ENCODE results near the gene SOX11. TPM values are rescaled to one million over a fixed set of nuclear protein-coding genes. Genes with fewer than 3 reads are reported as not detected.
A peak's percentile ranks its signal among the peaks of the same experiment; 100 is the strongest.

Gene SOX11
- total RNA-seq, 1 experiment from 2014 or later, result 24.8 TPM

DNA sequence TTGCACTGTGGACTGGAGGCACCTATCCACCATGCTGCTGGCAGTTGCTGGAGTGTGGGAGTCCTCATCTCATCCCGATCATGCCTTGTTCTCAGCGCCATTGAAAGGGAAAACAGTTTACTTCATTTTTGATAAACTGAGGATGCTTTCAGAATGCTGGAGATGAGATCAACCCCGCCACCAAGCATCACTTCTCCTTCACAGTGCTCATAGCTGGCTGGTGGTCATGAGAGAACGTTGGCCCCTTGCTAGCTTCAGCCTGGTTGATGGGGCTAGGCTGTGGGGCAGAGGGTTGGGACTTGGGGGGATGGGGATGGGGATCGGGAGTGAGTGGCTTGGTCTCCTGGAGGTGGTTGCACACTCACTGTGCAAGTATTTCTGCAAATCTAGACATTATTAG, 30.1 kb downstream of the SOX11 start (continued):
- TF ChIP-seq HMGA2 (CRISPR knock-in tag; IDR thresholded peaks at IDR 0.05) (no peak), ZNF263 (CRISPR knock-in tag; IDR thresholded peaks at IDR 0.05; ENCODE audit: low read depth) (no peak), ZNF317 (CRISPR knock-in tag; IDR thresholded peaks at IDR 0.05; ENCODE audit: borderline replicate concordance, low read depth) (no peak), NR2C2 (CRISPR knock-in tag; IDR thresholded peaks at IDR 0.05) (no peak), OVOL2 (CRISPR knock-in tag; IDR thresholded peaks at IDR 0.05; ENCODE audit: borderline replicate concordance) (no peak), RELA (CRISPR knock-in tag; IDR thresholded peaks at IDR 0.05; ENCODE audit: borderline replicate concordance) (no peak), SOX15 (CRISPR knock-in tag; IDR thresholded peaks at IDR 0.05) (no peak), GRHL2 (CRISPR knock-in tag; IDR thresholded peaks at IDR 0.05; ENCODE audit: insufficient replicate concordance, severe bottlenecking) (no peak)

DNA sequence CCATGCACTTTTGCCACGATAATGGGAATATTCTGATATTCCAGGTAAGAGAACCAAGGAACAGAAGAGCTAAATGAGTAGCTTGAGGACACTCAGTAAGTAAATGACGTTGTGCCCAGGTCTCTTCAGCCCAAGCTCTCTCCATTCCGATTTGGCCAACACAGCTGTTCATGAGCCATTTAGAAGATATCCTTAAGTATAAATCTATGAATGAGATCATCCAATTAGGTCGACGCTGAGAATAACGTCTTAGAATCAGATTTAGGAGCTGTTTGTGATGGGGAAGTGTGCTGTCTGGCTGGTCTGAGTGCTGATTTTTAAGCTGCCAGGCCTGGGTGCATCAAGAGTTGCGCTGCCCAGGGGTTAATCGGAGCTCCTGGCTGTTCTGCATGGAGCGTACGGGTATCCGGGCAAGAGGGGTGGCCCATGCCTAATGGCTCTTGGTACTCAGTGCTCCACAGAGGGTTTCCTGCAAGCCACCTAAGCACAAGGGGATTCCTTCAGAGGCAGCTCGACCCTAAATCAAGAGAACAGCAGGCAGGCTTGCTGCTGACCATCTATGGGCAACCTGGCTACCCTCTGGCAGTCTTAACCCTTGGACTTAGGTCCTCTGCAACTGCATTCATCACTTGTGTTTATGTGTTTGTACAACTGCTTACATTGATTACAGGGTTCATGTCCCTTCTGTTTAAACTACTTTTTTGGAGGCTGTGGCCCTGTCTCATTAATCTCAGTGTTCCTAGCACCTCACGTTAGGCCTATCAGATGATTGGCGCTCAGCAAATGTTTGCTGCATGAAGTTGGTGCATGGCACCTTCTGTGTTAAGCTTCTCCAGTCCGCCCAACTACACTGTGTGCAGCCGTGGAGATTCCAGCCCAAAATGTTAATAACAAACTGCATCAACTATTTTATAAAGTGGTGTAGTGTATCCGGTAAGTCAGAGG, 31.9 kb downstream of the SOX11 start:
- peaks cover 31% of the 10 kb centered on the region for H3K4me1 Mint-ChIP-seq
- no peak for ATAC-seq
- no peak overlapping the region for H3K4me3 Mint-ChIP-seq

DNA sequence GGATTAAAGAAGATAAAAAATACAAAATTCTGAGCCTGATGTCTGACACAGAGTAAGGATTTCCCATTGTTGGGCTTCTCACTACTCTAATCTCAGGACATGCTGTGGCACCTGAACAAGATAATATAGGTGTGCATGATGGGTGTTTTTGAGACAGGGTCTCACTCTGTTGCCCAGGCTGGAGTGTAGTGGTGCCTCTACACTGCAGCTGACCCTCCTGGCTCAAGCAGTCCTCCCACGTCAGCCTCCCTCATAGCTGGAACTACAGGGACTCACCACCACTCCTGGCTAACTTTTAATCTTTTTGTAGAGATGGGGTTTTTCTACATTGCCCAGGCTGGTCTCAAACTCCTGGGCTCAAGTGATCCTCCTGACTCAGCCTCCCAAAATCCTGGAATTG, 32.9 kb downstream of the SOX11 start:
- peaks cover 3% of the 10 kb centered on the region; the same call in 1 of the 2 replicates for H3K27me3 Mint-ChIP-seq (ENCODE audit: low read depth)
- H3K4me1 Mint-ChIP-seq, result peaks cover 41% of the 10 kb centered on the region
- peak overlapping the region; percentile 68 for H3K4me3 Mint-ChIP-seq
- no peak for DNase-seq (ENCODE audit: low spot score)
- peaks cover 22% of the 10 kb centered on the region for H3K9me3 Mint-ChIP-seq
- peak overlapping the region; percentile 100 for H3K27ac Mint-ChIP-seq
- peak; percentile 94 for TF ChIP-seq ZNF121 (CRISPR knock-in tag; IDR thresholded peaks at IDR 0.05)
- no peak for TF ChIP-seq TCF7 (CRISPR knock-in tag; IDR thresholded peaks at IDR 0.05; ENCODE audit: low read depth)
- CTCF ChIA-PET, result interaction anchor here (1.2 to 1.6 kb wide), 2 partner anchors 31 to 190 kb away, joined by 4 to 5 read pairs; no protein-coding TSS in a partner anchor
- peaks cover 16% of the 10 kb centered on the region for H3K36me3 Mint-ChIP-seq
- POLR2A ChIA-PET, result interaction anchor here (2.5 kb wide), 1 partner anchor 33 kb away, joined by 26 read pairs; the partner anchor contains the start of gene SOX11
- no peak for ATAC-seq

More for the DNA sequence above, 31.9 kb downstream of the SOX11 start:
- Mint-ChIP-seq H3K36me3 (peaks cover 16% of the 10 kb centered on the region), H3K27ac (peak overlapping the region; percentile 100), H3K9me3 (peaks cover 26% of the 10 kb centered on the region), H3K27me3 (ENCODE audit: low read depth) (peaks cover 3% of the 10 kb centered on the region; the same call in 1 of the 2 replicates)
- ChIA-PET CTCF (no interaction called here), POLR2A (no interaction called here)
- no peak for DNase-seq (ENCODE audit: low spot score)
- TF ChIP-seq, protein P1, sequence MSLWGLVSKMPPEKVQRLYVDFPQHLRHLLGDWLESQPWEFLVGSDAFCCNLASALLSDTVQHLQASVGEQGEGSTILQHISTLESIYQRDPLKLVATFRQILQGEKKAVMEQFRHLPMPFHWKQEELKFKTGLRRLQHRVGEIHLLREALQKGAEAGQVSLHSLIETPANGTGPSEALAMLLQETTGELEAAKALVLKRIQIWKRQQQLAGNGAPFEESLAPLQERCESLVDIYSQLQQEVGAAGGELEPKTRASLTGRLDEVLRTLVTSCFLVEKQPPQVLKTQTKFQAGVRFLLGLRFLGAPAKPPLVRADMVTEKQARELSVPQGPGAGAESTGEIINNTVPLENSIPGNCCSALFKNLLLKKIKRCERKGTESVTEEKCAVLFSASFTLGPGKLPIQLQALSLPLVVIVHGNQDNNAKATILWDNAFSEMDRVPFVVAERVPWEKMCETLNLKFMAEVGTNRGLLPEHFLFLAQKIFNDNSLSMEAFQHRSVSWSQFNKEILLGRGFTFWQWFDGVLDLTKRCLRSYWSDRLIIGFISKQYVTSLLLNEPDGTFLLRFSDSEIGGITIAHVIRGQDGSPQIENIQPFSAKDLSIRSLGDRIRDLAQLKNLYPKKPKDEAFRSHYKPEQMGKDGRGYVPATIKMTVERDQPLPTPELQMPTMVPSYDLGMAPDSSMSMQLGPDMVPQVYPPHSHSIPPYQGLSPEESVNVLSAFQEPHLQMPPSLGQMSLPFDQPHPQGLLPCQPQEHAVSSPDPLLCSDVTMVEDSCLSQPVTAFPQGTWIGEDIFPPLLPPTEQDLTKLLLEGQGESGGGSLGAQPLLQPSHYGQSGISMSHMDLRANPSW (CRISPR knock-in tag; conservative IDR thresholded peaks at IDR 0.05; ENCODE audit: low read depth), result no peak
- TF ChIP-seq ZNF232 (CRISPR knock-in tag; IDR thresholded peaks at IDR 0.05), result no peak

DNA sequence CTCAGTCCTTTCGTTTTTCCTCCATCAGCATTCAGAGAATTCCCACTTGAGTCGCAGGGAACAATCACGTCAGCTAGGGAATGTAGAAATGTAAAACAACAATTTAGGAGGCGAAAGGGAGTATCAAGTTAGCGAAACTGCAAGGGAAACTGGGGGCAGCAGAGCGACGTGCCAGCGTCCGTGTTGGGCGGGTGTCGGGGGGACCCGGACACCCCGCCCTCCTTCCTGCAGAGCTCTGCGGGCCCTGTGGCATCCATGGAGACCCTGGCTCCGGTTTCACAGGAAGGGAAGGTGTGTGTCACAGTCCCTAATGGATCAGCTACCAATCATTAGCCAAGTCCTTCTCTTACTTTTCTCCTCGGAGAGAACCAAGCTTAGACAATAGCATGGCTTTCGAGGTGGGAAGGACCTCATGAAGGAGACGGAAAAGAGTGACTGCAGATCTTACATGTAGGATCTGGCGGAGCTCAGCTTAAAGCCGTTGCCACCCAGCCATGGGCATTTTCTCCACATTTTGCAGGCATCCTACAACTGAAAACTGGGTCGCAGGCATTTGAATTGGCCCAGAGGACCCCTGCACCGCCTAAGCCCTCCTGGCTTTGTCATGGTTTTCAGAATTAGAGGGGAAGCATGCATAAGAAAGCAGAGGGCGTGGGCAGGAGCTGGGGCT, 33.7 kb downstream of the SOX11 start:
- peak overlapping the region; percentile 100 for H3K27ac Mint-ChIP-seq
- peaks cover 49% of the 10 kb centered on the region for H3K4me1 Mint-ChIP-seq
- no peaks in the 10 kb centered on the region for H3K27me3 Mint-ChIP-seq (ENCODE audit: low read depth)
- TF ChIP-seq, protein P2, sequence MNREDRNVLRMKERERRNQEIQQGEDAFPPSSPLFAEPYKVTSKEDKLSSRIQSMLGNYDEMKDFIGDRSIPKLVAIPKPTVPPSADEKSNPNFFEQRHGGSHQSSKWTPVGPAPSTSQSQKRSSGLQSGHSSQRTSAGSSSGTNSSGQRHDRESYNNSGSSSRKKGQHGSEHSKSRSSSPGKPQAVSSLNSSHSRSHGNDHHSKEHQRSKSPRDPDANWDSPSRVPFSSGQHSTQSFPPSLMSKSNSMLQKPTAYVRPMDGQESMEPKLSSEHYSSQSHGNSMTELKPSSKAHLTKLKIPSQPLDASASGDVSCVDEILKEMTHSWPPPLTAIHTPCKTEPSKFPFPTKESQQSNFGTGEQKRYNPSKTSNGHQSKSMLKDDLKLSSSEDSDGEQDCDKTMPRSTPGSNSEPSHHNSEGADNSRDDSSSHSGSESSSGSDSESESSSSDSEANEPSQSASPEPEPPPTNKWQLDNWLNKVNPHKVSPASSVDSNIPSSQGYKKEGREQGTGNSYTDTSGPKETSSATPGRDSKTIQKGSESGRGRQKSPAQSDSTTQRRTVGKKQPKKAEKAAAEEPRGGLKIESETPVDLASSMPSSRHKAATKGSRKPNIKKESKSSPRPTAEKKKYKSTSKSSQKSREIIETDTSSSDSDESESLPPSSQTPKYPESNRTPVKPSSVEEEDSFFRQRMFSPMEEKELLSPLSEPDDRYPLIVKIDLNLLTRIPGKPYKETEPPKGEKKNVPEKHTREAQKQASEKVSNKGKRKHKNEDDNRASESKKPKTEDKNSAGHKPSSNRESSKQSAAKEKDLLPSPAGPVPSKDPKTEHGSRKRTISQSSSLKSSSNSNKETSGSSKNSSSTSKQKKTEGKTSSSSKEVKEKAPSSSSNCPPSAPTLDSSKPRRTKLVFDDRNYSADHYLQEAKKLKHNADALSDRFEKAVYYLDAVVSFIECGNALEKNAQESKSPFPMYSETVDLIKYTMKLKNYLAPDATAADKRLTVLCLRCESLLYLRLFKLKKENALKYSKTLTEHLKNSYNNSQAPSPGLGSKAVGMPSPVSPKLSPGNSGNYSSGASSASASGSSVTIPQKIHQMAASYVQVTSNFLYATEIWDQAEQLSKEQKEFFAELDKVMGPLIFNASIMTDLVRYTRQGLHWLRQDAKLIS (CRISPR knock-in tag; IDR thresholded peaks at IDR 0.05; ENCODE audit: borderline replicate concordance), result 0 out of 2 replicates have a peak, but pooled peaks have one; percentile 27
- TF ChIP-seq TEAD1 (CRISPR knock-in tag; IDR thresholded peaks at IDR 0.05) (peak; percentile 62; the same call in 1 of the 2 replicates), FOXK1 (CRISPR knock-in tag; IDR thresholded peaks at IDR 0.05) (no peak)
- TF ChIP-seq, protein P3, sequence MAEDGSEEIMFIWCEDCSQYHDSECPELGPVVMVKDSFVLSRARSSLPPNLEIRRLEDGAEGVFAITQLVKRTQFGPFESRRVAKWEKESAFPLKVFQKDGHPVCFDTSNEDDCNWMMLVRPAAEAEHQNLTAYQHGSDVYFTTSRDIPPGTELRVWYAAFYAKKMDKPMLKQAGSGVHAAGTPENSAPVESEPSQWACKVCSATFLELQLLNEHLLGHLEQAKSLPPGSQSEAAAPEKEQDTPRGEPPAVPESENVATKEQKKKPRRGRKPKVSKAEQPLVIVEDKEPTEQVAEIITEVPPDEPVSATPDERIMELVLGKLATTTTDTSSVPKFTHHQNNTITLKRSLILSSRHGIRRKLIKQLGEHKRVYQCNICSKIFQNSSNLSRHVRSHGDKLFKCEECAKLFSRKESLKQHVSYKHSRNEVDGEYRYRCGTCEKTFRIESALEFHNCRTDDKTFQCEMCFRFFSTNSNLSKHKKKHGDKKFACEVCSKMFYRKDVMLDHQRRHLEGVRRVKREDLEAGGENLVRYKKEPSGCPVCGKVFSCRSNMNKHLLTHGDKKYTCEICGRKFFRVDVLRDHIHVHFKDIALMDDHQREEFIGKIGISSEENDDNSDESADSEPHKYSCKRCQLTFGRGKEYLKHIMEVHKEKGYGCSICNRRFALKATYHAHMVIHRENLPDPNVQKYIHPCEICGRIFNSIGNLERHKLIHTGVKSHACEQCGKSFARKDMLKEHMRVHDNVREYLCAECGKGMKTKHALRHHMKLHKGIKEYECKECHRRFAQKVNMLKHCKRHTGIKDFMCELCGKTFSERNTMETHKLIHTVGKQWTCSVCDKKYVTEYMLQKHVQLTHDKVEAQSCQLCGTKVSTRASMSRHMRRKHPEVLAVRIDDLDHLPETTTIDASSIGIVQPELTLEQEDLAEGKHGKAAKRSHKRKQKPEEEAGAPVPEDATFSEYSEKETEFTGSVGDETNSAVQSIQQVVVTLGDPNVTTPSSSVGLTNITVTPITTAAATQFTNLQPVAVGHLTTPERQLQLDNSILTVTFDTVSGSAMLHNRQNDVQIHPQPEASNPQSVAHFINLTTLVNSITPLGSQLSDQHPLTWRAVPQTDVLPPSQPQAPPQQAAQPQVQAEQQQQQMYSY (CRISPR knock-in tag; IDR thresholded peaks at IDR 0.05), result peak; percentile 99

More for the DNA sequence above, 33.7 kb downstream of the SOX11 start:
- DNase-seq (ENCODE audit: low spot score) (peak; percentile 79), ATAC-seq (peak; percentile 92)
- Mint-ChIP-seq H3K4me3 (peak overlapping the region; percentile 68), H3K36me3 (peaks cover 19% of the 10 kb centered on the region), H3K9me3 (peaks cover 20% of the 10 kb centered on the region)
- CTCF ChIA-PET, result interaction anchor here (1.2 to 1.6 kb wide), 3 partner anchors 25 to 190 kb away, joined by 4 to 5 read pairs (median 4); no protein-coding TSS in a partner anchor
- POLR2A ChIA-PET, result interaction anchor here (0.9 to 2.5 kb wide), 4 partner anchors 18 to 33 kb away, joined by 3 to 26 read pairs (median 8); partner anchors contain the start of gene SOX11

Measured in WTC11 (cell line).